Endothelial cell of umbilical vein (primary cell): ENCODE results near the gene EML6. TPM values are rescaled to one million over a fixed set of nuclear protein-coding genes. Genes with fewer than 3 reads are reported as not detected.

ENCODE experiments used
- BruUV-seq: library from RNA; stranded (reverse); fragments of 400-500 nt; replicated peaks from 2 replicates; lab custom pipeline; 2021; lab: Mats Ljungman, UMichigan
- CTCF ChIA-PET: fragments of 300-600, 350-600 bp; sonication (Branson Sonifier 250); formaldehyde crosslinking; loops from one replicate; lab custom pipeline; 2021; ENCODE audit warnings: antibody characterized with exemption, inconsistent platforms; lab: Charles Lee
- POLR2A ChIA-PET: fragments of 300-600, 350-600 bp; sonication (Branson Sonifier 250); formaldehyde crosslinking; loops from one replicate; lab custom pipeline; 2021; ENCODE audit warnings: antibody characterized with exemption, inconsistent platforms; lab: Charles Lee
- DNase-seq: peaks from one replicate; pipeline ENCODE4 v3.0.0-alpha.2; 2011; ENCODE audit warnings: low read depth, low spot score
- FAIRE-seq: peaks from 2 replicates; lab custom pipeline; 2011; peaks lifted over from hg19 to GRCh38; lab: Jason Lieb, UNC
- H2AFZ ChIP-seq: 2 replicates; pipeline ENCODE4 v1.6.0; 2012; ENCODE audit warnings: low read depth, low read length, control low read depth, inconsistent platforms
- H3K27ac ChIP-seq: 2 replicates; pipeline ENCODE4 v1.5.1; 2011; ENCODE audit warnings: low read depth, mild to moderate bottlenecking, control low read depth, low read length, moderate library complexity; ENCODE audit not compliant: insufficient read depth
- H3K27me3 ChIP-seq, 2 experiments: 2 replicates each; pipeline versions ENCODE4 v1.6.0 to v1.6.1; 2011; ENCODE audit warnings: low read length in 2 of 2, mixed read lengths in 1 of 2; ENCODE audit not compliant: control insufficient read depth in 2 of 2, insufficient read depth in 2 of 2
- H3K36me3 ChIP-seq, 2 experiments: 2 replicates in 1 of 2; 3 replicates in 1 of 2; pipeline ENCODE4 v1.5.1; 2011; ENCODE audit warnings: low read length in 2 of 2, mild to moderate bottlenecking in 1 of 2, moderate library complexity in 1 of 2; ENCODE audit not compliant: control insufficient read depth in 2 of 2, insufficient read depth in 2 of 2; ENCODE audit errors: extremely low read depth in 1 of 2
- H3K4me1 ChIP-seq: 3 replicates; pipeline ENCODE4 v1.5.1; 2011; ENCODE audit warnings: mild to moderate bottlenecking, low read length; ENCODE audit not compliant: control insufficient read depth, insufficient read depth; ENCODE audit errors: extremely low read depth
- H3K4me2 ChIP-seq: 2 replicates; pipeline ENCODE4 v1.6.1; 2011; ENCODE audit warnings: low read length, control low read depth, mixed read lengths; ENCODE audit not compliant: insufficient read depth
- H3K4me3 ChIP-seq, 3 experiments: fragments of 200-600 bp in 1 of 3; sonication (generic), shearing (Covaris generic) in 1 of 3; replicated peaks in 1 of 3; 2 replicates each; pipeline ENCODE4 v1.5.1; 2011 to 2016; ENCODE audit warnings: control low read depth in 3 of 3, low read length in 3 of 3, mild to moderate bottlenecking in 2 of 3, inconsistent platforms in 1 of 3, low read depth in 1 of 3, moderate library complexity in 1 of 3; ENCODE audit not compliant: insufficient read depth in 1 of 3
- H3K79me2 ChIP-seq: 2 replicates; pipeline ENCODE4 v1.6.0; 2012; ENCODE audit warnings: low read length, inconsistent platforms; ENCODE audit not compliant: control insufficient read depth, insufficient read depth
- H3K9ac ChIP-seq: replicated peaks from 2 replicates; pipeline ENCODE3; 2011; ENCODE audit warnings: low read length, control low read depth; ENCODE audit not compliant: insufficient read depth; ENCODE audit errors: extremely low read depth
- H3K9me1 ChIP-seq: replicated peaks from 3 replicates; pipeline ENCODE4 v1.6.0; 2011; ENCODE audit warnings: mild to moderate bottlenecking, low read length; ENCODE audit not compliant: control insufficient read depth, insufficient read depth; ENCODE audit errors: extremely low read depth
- H3K9me3 ChIP-seq: replicated peaks from 2 replicates; pipeline ENCODE4 v1.5.1; 2012; ENCODE audit warnings: low read length, inconsistent platforms; ENCODE audit not compliant: control insufficient read depth, insufficient read depth
- H4K20me1 ChIP-seq: replicated peaks from 2 replicates; pipeline ENCODE3; 2011; ENCODE audit warnings: mild to moderate bottlenecking, low read length; ENCODE audit not compliant: control insufficient read depth, insufficient read depth; ENCODE audit errors: extremely low read depth
- EZH2 ChIP-seq: IDR thresholded peaks from 2 replicates; pipeline ENCODE4 v1.6.1; 2012; ENCODE audit warnings: borderline replicate concordance, low read depth, mild to moderate bottlenecking, moderate library complexity, low read length, inconsistent platforms; ENCODE audit not compliant: severe bottlenecking
- GATA2 ChIP-seq: IDR thresholded peaks from 2 replicates; pipeline ENCODE4 v1.7.0; 2011; ENCODE audit warnings: low read depth, mild to moderate bottlenecking, moderate library complexity, mixed read lengths, low read length; ENCODE audit not compliant: insufficient read length, insufficient read depth
- MYC ChIP-seq: IDR thresholded peaks from one replicate; pipeline ENCODE4 v1.6.1; 2011; ENCODE audit warnings: mild to moderate bottlenecking, low read depth, low read length
- POLR2AphosphoS5 ChIP-seq: IDR thresholded peaks from 2 replicates; pipeline ENCODE4 v1.6.1; 2012; ENCODE audit warnings: low read depth, mild to moderate bottlenecking, control low read depth, low read length, moderate library complexity; ENCODE audit not compliant: insufficient read depth
- dilution Hi-C: fragments of 300-500 bp; cut with MboI; formaldehyde crosslinking; loops from one replicate; pipeline ENCODE4 v1.15.0; 2019; ENCODE audit warnings: low sequenced_read_pairs; ENCODE audit not compliant: extremely low pct_ligation_motif_present
- intact Hi-C: fragments of 100-400 bp; cut with micrococcal nuclease; formaldehyde crosslinking; loops from one replicate; pipeline ENCODE4 v1.10.0; 2022
- polyA plus RNA-seq, 4 experiments: library from polyadenylated mRNA; depleted of rRNA in 3 of 4; stranded (reverse) in 3 of 4; unstranded in 1 of 4; fragments of >200 nt; gene quantifications; 2 replicates each; pipeline versions ENCODE4 v1.2.1 to v1.2.3, GENCODE V29; 2011 to 2012; ENCODE audit warnings: missing spikeins in 1 of 4
- total RNA-seq: library from RNA; stranded (reverse); gene quantifications from 2 replicates; pipeline ENCODE4 v1.2.3, GENCODE V29; 2021
- TF ChIP-seq, protein P1 (sequence below): IDR thresholded peaks from 2 replicates; pipeline ENCODE4 v1.6.1; 2011; ENCODE audit not compliant: insufficient read depth, insufficient read length
- TF ChIP-seq, protein P2 (sequence below), 2 donors: IDR thresholded peaks; 1 replicate in 1 of 2; 2 replicates in 1 of 2; pipeline ENCODE4 v1.5.1; 2011; ENCODE audit warnings: low read length in 2 of 2, mild to moderate bottlenecking in 2 of 2, moderate library complexity in 2 of 2, control low read depth in 1 of 2, inconsistent platforms in 1 of 2, low read depth in 1 of 2; ENCODE audit not compliant: insufficient read depth in 1 of 2; ENCODE audit errors: extremely low read depth in 1 of 2

Gene EML6
- total and polyA plus RNA-seq, 2 donors (not counting 3 experiments of a cell fraction or from before 2014, with no cell fraction given): 0.79 to 2.1 TPM

DNA sequence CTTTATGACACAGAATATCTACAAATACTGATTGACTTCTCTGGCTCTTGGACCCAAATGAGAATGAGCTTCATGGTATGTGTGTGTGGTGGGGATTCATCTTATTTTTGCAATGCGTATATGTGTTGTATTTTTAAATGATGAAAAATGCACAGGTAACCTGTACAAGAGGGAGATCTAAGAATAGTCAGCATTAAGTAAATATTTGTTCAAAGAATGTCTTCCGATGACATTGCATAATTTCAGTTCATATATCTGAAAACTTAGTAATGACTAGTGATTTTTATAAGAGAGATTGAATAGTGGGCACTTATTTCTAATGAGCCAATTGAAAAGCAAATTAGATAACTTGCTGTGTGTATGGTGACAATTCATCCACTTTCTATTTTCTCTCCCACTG lies 66.4 kb downstream of the EML6 start:
- ChIA-PET CTCF (no interaction called here), POLR2A (no interaction called here)
- Histone ChIP-seq H3K27ac (no peak overlapping the region), H4K20me1 (no peaks in the 10 kb centered on the region), H3K79me2 (no peaks in the 10 kb centered on the region), H3K4me3 (no peak overlapping the region), H3K9me1 (no peaks in the 10 kb centered on the region), H3K4me2 (no peak overlapping the region), H3K27me3 (peaks cover 3 to 7% of the 10 kb centered on the region in 2 experiments), H2AFZ (no peak overlapping the region), H3K9me3 (no peaks in the 10 kb centered on the region), H3K9ac (no peak overlapping the region), H3K36me3 (no peaks in the 10 kb centered on the region), H3K4me1 (no peaks in the 10 kb centered on the region)
- no peak for FAIRE-seq
- dilution Hi-C loops (no loop called here), intact Hi-C loops (no loop called here)
- DNase-seq: no peak
- BruUV-seq: no TSS peak
- TF ChIP-seq EZH2 (no peak), GATA2 (no peak), MYC (no peak), POLR2AphosphoS5 (no peak)
- TF ChIP-seq, protein P1, sequence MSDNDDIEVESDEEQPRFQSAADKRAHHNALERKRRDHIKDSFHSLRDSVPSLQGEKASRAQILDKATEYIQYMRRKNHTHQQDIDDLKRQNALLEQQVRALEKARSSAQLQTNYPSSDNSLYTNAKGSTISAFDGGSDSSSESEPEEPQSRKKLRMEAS: no peak
- TF ChIP-seq, protein P2, sequence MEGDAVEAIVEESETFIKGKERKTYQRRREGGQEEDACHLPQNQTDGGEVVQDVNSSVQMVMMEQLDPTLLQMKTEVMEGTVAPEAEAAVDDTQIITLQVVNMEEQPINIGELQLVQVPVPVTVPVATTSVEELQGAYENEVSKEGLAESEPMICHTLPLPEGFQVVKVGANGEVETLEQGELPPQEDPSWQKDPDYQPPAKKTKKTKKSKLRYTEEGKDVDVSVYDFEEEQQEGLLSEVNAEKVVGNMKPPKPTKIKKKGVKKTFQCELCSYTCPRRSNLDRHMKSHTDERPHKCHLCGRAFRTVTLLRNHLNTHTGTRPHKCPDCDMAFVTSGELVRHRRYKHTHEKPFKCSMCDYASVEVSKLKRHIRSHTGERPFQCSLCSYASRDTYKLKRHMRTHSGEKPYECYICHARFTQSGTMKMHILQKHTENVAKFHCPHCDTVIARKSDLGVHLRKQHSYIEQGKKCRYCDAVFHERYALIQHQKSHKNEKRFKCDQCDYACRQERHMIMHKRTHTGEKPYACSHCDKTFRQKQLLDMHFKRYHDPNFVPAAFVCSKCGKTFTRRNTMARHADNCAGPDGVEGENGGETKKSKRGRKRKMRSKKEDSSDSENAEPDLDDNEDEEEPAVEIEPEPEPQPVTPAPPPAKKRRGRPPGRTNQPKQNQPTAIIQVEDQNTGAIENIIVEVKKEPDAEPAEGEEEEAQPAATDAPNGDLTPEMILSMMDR (IDR thresholded peaks at IDR 0.05; ENCODE audit: extremely low read depth in 1 of 2, insufficient read depth in 1 of 2, low read depth in 1 of 2, low read length in 2 of 2): no peak
